ENCODE measurements around the gene NCOA3. TPM values are rescaled to one million over a fixed set of nuclear protein-coding genes. Genes with fewer than 3 reads are reported as not detected.

Gene NCOA3
- total RNA-seq, 1 donor from 2014 or later = 23.8 TPM

DNA sequence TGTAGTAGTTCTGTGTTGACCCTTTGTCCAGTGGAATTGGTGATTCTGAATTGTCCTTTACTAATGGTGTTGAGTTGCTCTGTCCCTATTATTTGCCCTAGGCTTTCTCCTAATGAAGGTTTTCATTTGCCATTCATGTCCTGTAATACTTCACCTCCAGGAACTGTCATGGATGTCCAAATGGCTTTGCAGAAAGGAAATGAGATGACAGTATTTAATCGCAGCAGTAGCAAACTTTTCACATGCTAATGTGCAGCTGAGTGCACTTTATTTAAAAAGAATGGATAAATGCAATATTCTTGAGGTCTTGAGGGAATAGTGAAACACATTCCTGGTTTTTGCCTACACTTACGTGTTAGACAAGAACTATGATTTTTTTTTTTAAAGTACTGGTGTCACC lies 152.2 kb downstream of the NCOA3 start:
- Histone ChIP-seq H3K9me3 (replicated peaks) (no peaks in the 10 kb centered on the region), H3K36me3 (peaks cover 87% of the 10 kb centered on the region), H3K4me3 (no peak overlapping the region), H3K27ac (replicated peaks) (no peak overlapping the region), H3K4me1 (peaks cover 11% of the 10 kb centered on the region), H3K27me3 (ENCODE audit: low read depth) (no peaks in the 10 kb centered on the region)
- TF ChIP-seq, protein P1, sequence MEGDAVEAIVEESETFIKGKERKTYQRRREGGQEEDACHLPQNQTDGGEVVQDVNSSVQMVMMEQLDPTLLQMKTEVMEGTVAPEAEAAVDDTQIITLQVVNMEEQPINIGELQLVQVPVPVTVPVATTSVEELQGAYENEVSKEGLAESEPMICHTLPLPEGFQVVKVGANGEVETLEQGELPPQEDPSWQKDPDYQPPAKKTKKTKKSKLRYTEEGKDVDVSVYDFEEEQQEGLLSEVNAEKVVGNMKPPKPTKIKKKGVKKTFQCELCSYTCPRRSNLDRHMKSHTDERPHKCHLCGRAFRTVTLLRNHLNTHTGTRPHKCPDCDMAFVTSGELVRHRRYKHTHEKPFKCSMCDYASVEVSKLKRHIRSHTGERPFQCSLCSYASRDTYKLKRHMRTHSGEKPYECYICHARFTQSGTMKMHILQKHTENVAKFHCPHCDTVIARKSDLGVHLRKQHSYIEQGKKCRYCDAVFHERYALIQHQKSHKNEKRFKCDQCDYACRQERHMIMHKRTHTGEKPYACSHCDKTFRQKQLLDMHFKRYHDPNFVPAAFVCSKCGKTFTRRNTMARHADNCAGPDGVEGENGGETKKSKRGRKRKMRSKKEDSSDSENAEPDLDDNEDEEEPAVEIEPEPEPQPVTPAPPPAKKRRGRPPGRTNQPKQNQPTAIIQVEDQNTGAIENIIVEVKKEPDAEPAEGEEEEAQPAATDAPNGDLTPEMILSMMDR (IDR thresholded peaks at IDR 0.05; ENCODE audit: borderline replicate concordance) = no peak
- DNase-seq = no peak
- intact Hi-C loops (cut with micrococcal nuclease) = no loop called here

DNA sequence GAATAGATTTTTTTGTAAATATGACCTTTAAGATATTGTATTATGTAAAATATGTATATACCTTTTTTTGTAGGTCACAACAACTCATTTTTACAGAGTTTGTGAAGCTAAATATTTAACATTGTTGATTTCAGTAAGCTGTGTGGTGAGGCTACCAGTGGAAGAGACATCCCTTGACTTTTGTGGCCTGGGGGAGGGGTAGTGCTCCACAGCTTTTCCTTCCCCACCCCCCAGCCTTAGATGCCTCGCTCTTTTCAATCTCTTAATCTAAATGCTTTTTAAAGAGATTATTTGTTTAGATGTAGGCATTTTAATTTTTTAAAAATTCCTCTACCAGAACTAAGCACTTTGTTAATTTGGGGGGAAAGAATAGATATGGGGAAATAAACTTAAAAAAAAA lies 152.7 kb downstream of the NCOA3 start:
- H3K9me3 ChIP-seq (replicated peaks) = no peaks in the 10 kb centered on the region
- H3K27me3 ChIP-seq (ENCODE audit: low read depth) = no peaks in the 10 kb centered on the region
- intact Hi-C loops (cut with micrococcal nuclease) = no loop called here
- no peak for DNase-seq
- peaks cover 7% of the 10 kb centered on the region for H3K4me1 ChIP-seq
- TF ChIP-seq, protein P1 (IDR thresholded peaks at IDR 0.05; ENCODE audit: borderline replicate concordance) = no peak
- H3K36me3 ChIP-seq = peaks cover 84% of the 10 kb centered on the region
- H3K27ac ChIP-seq (replicated peaks) = no peak overlapping the region
- H3K4me3 ChIP-seq = no peak overlapping the region

- H3K36me3 ChIP-seq = peaks cover 74% of the 10 kb centered on the region
- TF ChIP-seq, protein P1 (IDR thresholded peaks at IDR 0.05; ENCODE audit: borderline replicate concordance) = no peak
- H3K27ac ChIP-seq (replicated peaks) = no peak overlapping the region
- no peak overlapping the region for H3K4me3 ChIP-seq
- no peak for DNase-seq
- peaks cover 9% of the 10 kb centered on the region for H3K4me1 ChIP-seq
- H3K27me3 ChIP-seq (ENCODE audit: low read depth) = no peaks in the 10 kb centered on the region
- intact Hi-C loops (cut with micrococcal nuclease) = no loop called here
- no peaks in the 10 kb centered on the region for H3K9me3 ChIP-seq (replicated peaks)
Measured at GRCh38 chr20:47655635-47656034, 153.9 kb downstream of the NCOA3 start.

DNA sequence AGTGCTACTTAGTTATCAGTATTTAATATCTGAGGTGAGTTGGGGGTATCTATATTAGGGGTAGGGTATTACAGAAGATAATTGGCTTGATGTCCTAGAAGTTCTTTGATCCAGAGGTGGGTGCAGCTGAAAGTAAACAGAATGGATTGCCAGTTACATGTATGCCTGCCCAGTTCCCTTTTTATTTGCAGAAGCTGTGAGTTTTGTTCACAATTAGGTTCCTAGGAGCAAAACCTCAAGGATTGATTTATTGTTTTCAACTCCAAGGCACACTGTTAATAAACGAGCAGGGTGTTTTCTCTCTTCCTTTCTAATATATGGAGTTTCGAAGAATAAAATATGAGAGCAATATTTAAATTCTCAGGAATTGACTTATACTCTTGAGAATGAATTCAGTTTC lies 154.6 kb downstream of the NCOA3 start:
- Histone ChIP-seq H3K9me3 (replicated peaks) (no peaks in the 10 kb centered on the region), H3K4me1 (peaks cover 14% of the 10 kb centered on the region), H3K27me3 (ENCODE audit: low read depth) (no peaks in the 10 kb centered on the region), H3K4me3 (no peak overlapping the region), H3K36me3 (peaks cover 71% of the 10 kb centered on the region), H3K27ac (replicated peaks) (no peak overlapping the region)
- TF ChIP-seq, protein P1 (IDR thresholded peaks at IDR 0.05; ENCODE audit: borderline replicate concordance) = no peak
- no peak for DNase-seq
- intact Hi-C loops (cut with micrococcal nuclease) = no loop called here

DNA sequence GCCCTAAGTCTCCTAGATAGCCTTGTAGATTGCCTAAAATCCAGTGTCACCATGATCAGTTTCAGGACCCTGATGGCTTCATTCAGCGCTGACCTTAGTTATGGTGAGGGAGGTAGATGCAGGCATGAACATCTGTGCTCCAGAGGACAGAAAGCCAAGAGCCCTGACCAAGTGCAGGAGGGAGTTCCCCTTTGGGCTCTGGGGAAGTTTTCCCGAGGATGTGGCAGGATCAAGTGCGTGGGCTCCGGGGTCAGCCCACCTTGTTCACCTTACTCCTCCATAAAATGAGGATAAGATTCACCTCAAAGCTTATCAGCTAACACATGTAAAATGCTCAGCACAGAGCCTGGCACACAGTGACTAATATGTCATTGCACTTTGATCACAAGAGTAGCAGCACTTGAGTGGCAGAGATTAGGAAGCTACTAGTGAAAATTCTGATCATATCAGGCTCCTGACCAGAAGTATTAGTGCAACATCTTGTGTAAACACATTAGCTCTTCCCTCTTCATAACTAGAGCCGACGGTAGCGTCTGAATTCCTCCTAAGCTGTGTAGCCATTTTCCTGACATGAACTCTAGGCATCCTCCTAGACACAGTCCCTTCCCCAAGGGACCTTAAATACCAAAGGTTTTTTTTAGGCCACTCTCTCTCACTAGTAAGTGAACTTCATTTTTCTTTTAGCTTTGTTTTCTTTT lies 158.4 kb downstream of the NCOA3 start:
- Histone ChIP-seq H3K27ac (replicated peaks) (no peak overlapping the region), H3K4me3 (no peak overlapping the region), H3K27me3 (ENCODE audit: low read depth) (no peaks in the 10 kb centered on the region), H3K36me3 (peaks cover 53% of the 10 kb centered on the region), H3K4me1 (peaks cover 26% of the 10 kb centered on the region), H3K9me3 (replicated peaks) (no peaks in the 10 kb centered on the region)
- no peak for DNase-seq
- TF ChIP-seq, protein P1 (IDR thresholded peaks at IDR 0.05; ENCODE audit: borderline replicate concordance) = no peak
- intact Hi-C loops (cut with micrococcal nuclease) = no loop called here

All from left ventricle myocardium inferior (tissue), 1 donor.